ENCODE data around the gene CCR6.

CCR6 gene

GRCh38 chr6:167119670-167120582 is 3.0 kb upstream of the CCR6 start:
- no peak overlapping the region for H3K4me3 ChIP-seq
- DNase-seq (ENCODE audit: low spot score) = no peak
- no peak overlapping the region for H3K27ac ChIP-seq
- TF ChIP-seq CTCF (IDR thresholded peaks at IDR 0.05) = no peak

- Histone ChIP-seq H3K4me3 (no peak overlapping the region), H3K27ac (no peak overlapping the region)
- TF ChIP-seq CTCF (IDR thresholded peaks at IDR 0.05) = no peak
- no peak for DNase-seq (ENCODE audit: low spot score)
Measured at GRCh38 chr6:167120583-167120903, 2.4 kb upstream of the CCR6 start.

GRCh38 chr6:167121335-167121841 is 1.5 kb upstream of the CCR6 start:
- Histone ChIP-seq H3K27ac (no peak overlapping the region), H3K4me3 (no peak overlapping the region)
- TF ChIP-seq CTCF (IDR thresholded peaks at IDR 0.05) = no peak
- DNase-seq (ENCODE audit: low spot score) = no peak

- no peak for TF ChIP-seq CTCF (IDR thresholded peaks at IDR 0.05)
- no peak for DNase-seq (ENCODE audit: low spot score)
- H3K27ac ChIP-seq = no peak overlapping the region
- no peak overlapping the region for H3K4me3 ChIP-seq
Measured at GRCh38 chr6:167122041-167122826, 662 bp upstream of the CCR6 start.

- Histone ChIP-seq H3K27ac (no peak overlapping the region), H3K4me3 (no peak overlapping the region)
- no peak for TF ChIP-seq CTCF (IDR thresholded peaks at IDR 0.05)
- DNase-seq (ENCODE audit: low spot score) = no peak
Measured at GRCh38 chr6:167124753-167125152, 1.9 kb downstream of the CCR6 start.

- Histone ChIP-seq H3K27ac (no peak overlapping the region), H3K4me3 (no peak overlapping the region)
- TF ChIP-seq CTCF (IDR thresholded peaks at IDR 0.05) = no peak
- no peak for DNase-seq (ENCODE audit: low spot score)
Measured at GRCh38 chr6:167125410-167125809, 2.5 kb downstream of the CCR6 start.

All from coronary artery (tissue), 2 donors.